ENCODE results near the gene AURKA. TPM values are rescaled to one million over a fixed set of nuclear protein-coding genes. Genes with fewer than 3 reads are reported as not detected.

AURKA gene
- total RNA-seq, 3 donors from 2014 or later (not counting 1 experiment from before 2014, with no cell fraction given), result 1.5 to 2.9 (median 2.0) TPM

DNA sequence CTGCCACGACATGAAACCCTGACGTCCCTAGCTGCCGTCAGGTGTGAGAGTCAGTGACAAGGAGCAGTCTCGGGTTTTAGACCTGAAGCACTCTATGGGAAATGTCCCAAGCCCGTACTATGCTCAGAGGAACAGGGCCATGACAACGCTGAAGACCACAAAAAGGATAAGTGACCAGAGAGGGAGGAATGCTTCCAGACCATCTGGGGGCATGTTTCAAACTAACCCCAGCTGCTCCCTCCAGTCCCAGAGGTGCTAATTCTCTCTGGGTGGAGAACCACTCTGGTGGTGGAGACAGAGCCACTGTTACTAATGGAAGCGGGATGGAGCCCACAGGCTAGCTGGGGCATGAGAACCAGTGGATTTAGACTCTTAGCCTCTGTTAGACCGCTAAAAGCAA lies 8.7 kb downstream of the AURKA start:
- Mint-ChIP-seq H3K27me3 (ENCODE audit: low read depth in 2 of 2) (no peaks in the 10 kb centered on the region), H3K9me3 (no peaks in the 10 kb centered on the region), H3K4me3 (no peak overlapping the region), H3K36me3 (no peaks in the 10 kb centered on the region), H3K27ac (no peak overlapping the region), H3K4me1 (no peaks in the 10 kb centered on the region)
- Histone ChIP-seq H3K27me3 (ENCODE audit: control insufficient read depth, insufficient read depth, low read length) (no peaks in the 10 kb centered on the region), H3K36me3 (ENCODE audit: control insufficient read depth, insufficient read depth, low read length) (no peaks in the 10 kb centered on the region), H3K4me3 (ENCODE audit: low read length) (no peak overlapping the region), H3K9me3 (ENCODE audit: control insufficient read depth, insufficient read depth, low read length) (no peaks in the 10 kb centered on the region), H3K4me1 (ENCODE audit: control insufficient read depth, insufficient read depth, low read length) (no peaks in the 10 kb centered on the region), H3K27ac (ENCODE audit: low read length) (no peak overlapping the region)
- 98% methylated on average over 8 of the region's 8 CpGs for WGBS (ENCODE audit: insufficient coverage)
- TF ChIP-seq, protein P1, sequence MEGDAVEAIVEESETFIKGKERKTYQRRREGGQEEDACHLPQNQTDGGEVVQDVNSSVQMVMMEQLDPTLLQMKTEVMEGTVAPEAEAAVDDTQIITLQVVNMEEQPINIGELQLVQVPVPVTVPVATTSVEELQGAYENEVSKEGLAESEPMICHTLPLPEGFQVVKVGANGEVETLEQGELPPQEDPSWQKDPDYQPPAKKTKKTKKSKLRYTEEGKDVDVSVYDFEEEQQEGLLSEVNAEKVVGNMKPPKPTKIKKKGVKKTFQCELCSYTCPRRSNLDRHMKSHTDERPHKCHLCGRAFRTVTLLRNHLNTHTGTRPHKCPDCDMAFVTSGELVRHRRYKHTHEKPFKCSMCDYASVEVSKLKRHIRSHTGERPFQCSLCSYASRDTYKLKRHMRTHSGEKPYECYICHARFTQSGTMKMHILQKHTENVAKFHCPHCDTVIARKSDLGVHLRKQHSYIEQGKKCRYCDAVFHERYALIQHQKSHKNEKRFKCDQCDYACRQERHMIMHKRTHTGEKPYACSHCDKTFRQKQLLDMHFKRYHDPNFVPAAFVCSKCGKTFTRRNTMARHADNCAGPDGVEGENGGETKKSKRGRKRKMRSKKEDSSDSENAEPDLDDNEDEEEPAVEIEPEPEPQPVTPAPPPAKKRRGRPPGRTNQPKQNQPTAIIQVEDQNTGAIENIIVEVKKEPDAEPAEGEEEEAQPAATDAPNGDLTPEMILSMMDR (IDR thresholded peaks at IDR 0.05), result no peak
- intact Hi-C loops (cut with micrococcal nuclease), result no loop called here
- DNase-seq (no peak), ATAC-seq (peak in 1 of 3 donors; percentile 24)

DNA sequence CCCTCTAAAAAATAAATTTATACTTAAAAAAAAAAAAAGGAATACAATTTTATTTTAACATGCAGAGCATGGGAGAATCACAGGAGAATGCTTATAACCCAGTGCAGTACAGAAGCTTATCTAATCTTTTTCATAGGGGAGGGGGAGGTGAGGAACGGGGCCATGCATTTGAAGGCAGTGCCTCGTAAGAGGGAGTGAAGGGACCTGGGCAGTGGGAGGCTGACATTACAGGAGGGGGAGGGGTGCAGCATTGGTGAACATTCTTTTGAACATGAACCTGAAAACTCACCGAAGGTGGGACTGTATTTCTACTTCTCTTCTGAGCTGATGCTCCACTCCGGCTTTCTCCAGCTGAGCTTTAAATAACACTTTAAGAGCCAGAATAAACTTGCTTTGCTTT lies 9.3 kb downstream of the AURKA start:
- H3K36me3 ChIP-seq (ENCODE audit: control insufficient read depth, insufficient read depth, low read length), result no peaks in the 10 kb centered on the region
- no peaks in the 10 kb centered on the region for H3K27me3 Mint-ChIP-seq (ENCODE audit: low read depth in 2 of 2)
- no peaks in the 10 kb centered on the region for H3K9me3 ChIP-seq (ENCODE audit: control insufficient read depth, insufficient read depth, low read length)
- WGBS (ENCODE audit: insufficient coverage), result 97% methylated on average over 4 of the region's 4 CpGs
- no peak overlapping the region for H3K27ac ChIP-seq (ENCODE audit: low read length)
- intact Hi-C loops (cut with micrococcal nuclease), result no loop called here
- DNase-seq, result no peak
- H3K36me3 Mint-ChIP-seq, result no peaks in the 10 kb centered on the region
- H3K9me3 Mint-ChIP-seq, result no peaks in the 10 kb centered on the region
- TF ChIP-seq, protein P1 (IDR thresholded peaks at IDR 0.05), result no peak
- H3K27me3 ChIP-seq (ENCODE audit: control insufficient read depth, insufficient read depth, low read length), result no peaks in the 10 kb centered on the region
- no peaks in the 10 kb centered on the region for H3K4me1 ChIP-seq (ENCODE audit: control insufficient read depth, insufficient read depth, low read length)
- no peak overlapping the region for H3K4me3 Mint-ChIP-seq
- H3K4me3 ChIP-seq (ENCODE audit: low read length), result no peak overlapping the region
- H3K4me1 Mint-ChIP-seq, result no peaks in the 10 kb centered on the region
- H3K27ac Mint-ChIP-seq, result no peak overlapping the region
- ATAC-seq, result no peak

DNA sequence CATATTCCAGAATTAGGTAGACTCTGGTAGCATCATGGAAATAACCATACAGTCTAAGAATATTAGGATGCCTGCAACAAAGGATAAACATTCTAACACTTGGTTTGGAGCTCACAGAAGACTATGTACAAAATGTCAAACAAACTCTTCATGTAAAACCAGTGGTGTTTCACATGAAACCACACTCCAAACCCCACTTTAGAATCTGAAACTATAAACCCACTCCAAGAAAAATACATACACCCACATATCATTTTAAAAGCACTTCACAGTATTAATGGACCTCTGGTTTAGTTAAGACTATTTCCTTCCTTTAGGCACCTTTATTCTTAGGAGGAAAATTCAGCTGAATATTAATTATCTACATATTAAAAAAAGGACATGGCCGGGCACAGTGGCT lies 10.5 kb downstream of the AURKA start:
- intact Hi-C loops (cut with micrococcal nuclease), result no loop called here
- H3K9me3 ChIP-seq (ENCODE audit: control insufficient read depth, insufficient read depth, low read length), result no peaks in the 10 kb centered on the region

DNA sequence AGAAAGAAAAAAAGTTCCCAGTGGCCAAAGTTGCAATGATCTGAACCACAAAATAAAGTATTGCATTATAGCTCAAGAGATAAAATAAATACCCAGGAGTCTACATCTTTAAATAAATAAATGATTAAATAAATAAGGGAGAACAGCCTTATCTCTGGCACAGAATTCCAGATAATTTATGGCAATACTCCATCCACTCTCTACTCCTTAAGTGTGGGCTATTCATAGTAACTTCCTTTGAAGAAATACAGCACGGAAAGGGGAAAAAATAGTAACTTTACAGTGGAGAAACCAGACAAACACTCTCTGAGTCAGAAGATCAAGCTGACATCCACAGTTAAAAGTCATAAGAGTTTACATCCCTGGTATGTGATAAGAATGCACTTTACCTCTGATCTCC lies 11.6 kb downstream of the AURKA start:
- intact Hi-C loops (cut with micrococcal nuclease), result no loop called here
- no peaks in the 10 kb centered on the region for H3K27me3 Mint-ChIP-seq (ENCODE audit: low read depth in 2 of 2)
- Histone ChIP-seq H3K9me3 (ENCODE audit: control insufficient read depth, insufficient read depth, low read length) (no peaks in the 10 kb centered on the region), H3K36me3 (ENCODE audit: control insufficient read depth, insufficient read depth, low read length) (no peaks in the 10 kb centered on the region), H3K4me1 (ENCODE audit: control insufficient read depth, insufficient read depth, low read length) (no peaks in the 10 kb centered on the region), H3K4me3 (ENCODE audit: low read length) (no peak overlapping the region), H3K27me3 (ENCODE audit: control insufficient read depth, insufficient read depth, low read length) (no peaks in the 10 kb centered on the region), H3K27ac (ENCODE audit: low read length) (no peak overlapping the region)
- 80% methylated on average over 1 of the region's 1 CpG for WGBS (ENCODE audit: insufficient coverage)
- DNase-seq (no peak), ATAC-seq (no peak)
- H3K4me1 Mint-ChIP-seq, result peaks cover 5 to 7% of the 10 kb centered on the region in 2 donors
- H3K36me3 Mint-ChIP-seq, result no peaks in the 10 kb centered on the region
- no peaks in the 10 kb centered on the region for H3K9me3 Mint-ChIP-seq
- TF ChIP-seq, protein P1 (IDR thresholded peaks at IDR 0.05), result no peak
- no peak overlapping the region for H3K4me3 Mint-ChIP-seq
- H3K27ac Mint-ChIP-seq, result no peak overlapping the region

More for the DNA sequence above, 10.5 kb downstream of the AURKA start:
- DNase-seq (no peak), ATAC-seq (no peak)
- TF ChIP-seq, protein P1 (IDR thresholded peaks at IDR 0.05), result no peak
- Mint-ChIP-seq H3K4me3 (no peak overlapping the region), H3K4me1 (peaks cover under 1% of the 10 kb centered on the region in 2 donors), H3K9me3 (no peaks in the 10 kb centered on the region), H3K36me3 (no peaks in the 10 kb centered on the region), H3K27ac (no peak overlapping the region), H3K27me3 (ENCODE audit: low read depth in 2 of 2) (no peaks in the 10 kb centered on the region)
- Histone ChIP-seq H3K4me3 (ENCODE audit: low read length) (no peak overlapping the region), H3K27me3 (ENCODE audit: control insufficient read depth, insufficient read depth, low read length) (no peaks in the 10 kb centered on the region), H3K27ac (ENCODE audit: low read length) (no peak overlapping the region), H3K36me3 (ENCODE audit: control insufficient read depth, insufficient read depth, low read length) (no peaks in the 10 kb centered on the region), H3K4me1 (ENCODE audit: control insufficient read depth, insufficient read depth, low read length) (no peaks in the 10 kb centered on the region)
- WGBS (ENCODE audit: insufficient coverage), result 100% methylated on average over 1 of the region's 1 CpG

Measured in natural killer cell (primary cell).